Natural killer cell (primary cell): ENCODE results near the gene KLK2. TPM values are rescaled to one million over a fixed set of nuclear protein-coding genes. Genes with fewer than 3 reads are reported as not detected.

Experiments
- ATAC-seq, 3 donors: fragments of 150-1000 bp in 2 of 3; fragments of 200-7000 bp in 1 of 3; cut with Tn5 transposase; 1 replicate in 1 of 3; 2 replicates in 2 of 3; pipeline ENCODE4 v1.10.0; 2021; ENCODE audit warnings: mild to moderate bottlenecking in 2 of 3, moderate library complexity in 2 of 3
- DNase-seq, 2 donors: peaks; one replicate each; pipeline versions ENCODE4 v3.0.0 to v3.0.0-alpha.2; 2013 to 2021; ENCODE audit warnings: mixed read lengths in 1 of 2
- H3K27ac ChIP-seq: one replicate; pipeline ENCODE4 v1.5.1; 2013; ENCODE audit warnings: mild to moderate bottlenecking, low read length
- H3K27me3 ChIP-seq: one replicate; pipeline ENCODE4 v1.6.1; 2013; ENCODE audit warnings: low read length; ENCODE audit not compliant: control insufficient read depth, insufficient read depth
- H3K36me3 ChIP-seq: one replicate; pipeline ENCODE4 v1.6.1; 2013; ENCODE audit warnings: low read length; ENCODE audit not compliant: control insufficient read depth, insufficient read depth
- H3K4me1 ChIP-seq: one replicate; pipeline ENCODE4 v1.6.1; 2013; ENCODE audit warnings: low read length; ENCODE audit not compliant: control insufficient read depth, insufficient read depth
- H3K4me3 ChIP-seq: one replicate; pipeline ENCODE4 v1.5.1; 2013; ENCODE audit warnings: low read length
- H3K9me3 ChIP-seq: one replicate; pipeline ENCODE4 v1.6.1; 2013; ENCODE audit warnings: low read length; ENCODE audit not compliant: control insufficient read depth, insufficient read depth
- H3K27ac Mint-ChIP-seq, 2 donors: one replicate each; pipeline ENCODE4 v1.8.0; 2022; ENCODE audit warnings: mild to moderate bottlenecking in 2 of 2, mixed read lengths in 2 of 2, moderate library complexity in 1 of 2
- H3K27me3 Mint-ChIP-seq, 2 donors: one replicate each; pipeline ENCODE4 v1.8.0; 2022; ENCODE audit warnings: low read depth in 2 of 2, mixed read lengths in 2 of 2
- H3K36me3 Mint-ChIP-seq: one replicate; pipeline ENCODE4 v1.8.0; 2022; ENCODE audit warnings: mixed read lengths
- H3K4me1 Mint-ChIP-seq, 2 donors: one replicate each; pipeline ENCODE4 v1.8.0; 2022; ENCODE audit warnings: mixed read lengths in 2 of 2
- H3K4me3 Mint-ChIP-seq: one replicate; pipeline ENCODE4 v1.8.0; 2022; ENCODE audit warnings: mild to moderate bottlenecking, moderate library complexity, mixed read lengths
- H3K9me3 Mint-ChIP-seq, 2 donors: one replicate each; pipeline ENCODE4 v1.8.0; 2022; ENCODE audit warnings: mixed read lengths in 2 of 2
- CTCF ChIP-seq: fragments of 200-600 bp; IDR thresholded peaks from one replicate; pipeline ENCODE4 v1.8.0; 2022; ENCODE audit warnings: antibody characterized with exemption
- WGBS: methylation state at CpG from one replicate; pipeline ENCODE4 v1.1.7; 2013; ENCODE audit warnings: missing lambda C conversion rate; ENCODE audit not compliant: insufficient coverage; 5-methylcytosine and 5-hydroxymethylcytosine counted together
- intact Hi-C: fragments of 100-400 bp; cut with micrococcal nuclease; formaldehyde crosslinking; loops from one replicate; pipeline ENCODE4 v1.14.2; 2022
- total RNA-seq, 4 donors: library from RNA; stranded (reverse); fragments of 120-200 nt in 1 of 4; gene quantifications; one replicate each; pipeline versions ENCODE4 v1.2.3 to v1.2.4, GENCODE V29; 2013 to 2022

The KLK2 gene
- total RNA-seq, 3 donors from 2014 or later (not counting 1 experiment from before 2014, with no cell fraction given) = not detected

- Mint-ChIP-seq H3K4me1 (no peaks in the 10 kb centered on the region), H3K4me3 (no peak overlapping the region), H3K36me3 (no peaks in the 10 kb centered on the region), H3K27me3 (peaks cover 17 to 54% of the 10 kb centered on the region in 2 donors), H3K9me3 (no peaks in the 10 kb centered on the region), H3K27ac (no peak overlapping the region)
- Histone ChIP-seq H3K27me3 (no peaks in the 10 kb centered on the region), H3K4me3 (no peak overlapping the region), H3K4me1 (no peaks in the 10 kb centered on the region), H3K27ac (no peak overlapping the region), H3K36me3 (no peaks in the 10 kb centered on the region), H3K9me3 (no peaks in the 10 kb centered on the region)
- no peak for DNase-seq
- 66% methylated on average over 25 of the region's 26 CpGs for WGBS
- TF ChIP-seq CTCF = no peak
- no peak for ATAC-seq
- intact Hi-C loops = no loop called here
Measured at GRCh38 chr19:50870417-50871089, 2.7 kb upstream of the KLK2 start.

- H3K36me3 ChIP-seq = no peaks in the 10 kb centered on the region
- H3K9me3 ChIP-seq = no peaks in the 10 kb centered on the region
- Mint-ChIP-seq H3K36me3 (no peaks in the 10 kb centered on the region), H3K27ac (no peak overlapping the region), H3K4me1 (no peaks in the 10 kb centered on the region), H3K27me3 (peaks cover 15 to 22% of the 10 kb centered on the region in 2 donors), H3K9me3 (no peaks in the 10 kb centered on the region), H3K4me3 (no peak overlapping the region)
- H3K27me3 ChIP-seq = peaks cover 3% of the 10 kb centered on the region
- H3K4me1 ChIP-seq = no peaks in the 10 kb centered on the region
- DNase-seq (no peak), ATAC-seq (no peak)
- H3K4me3 ChIP-seq = no peak overlapping the region
- 73% methylated on average over 5 of the region's 5 CpGs for WGBS
- intact Hi-C loops = no loop called here
- H3K27ac ChIP-seq = no peak overlapping the region
- no peak for TF ChIP-seq CTCF
Measured at GRCh38 chr19:50874211-50874610, 972 bp downstream of the KLK2 start.

GRCh38 chr19:50875795-50876422 lies 2.7 kb downstream of the KLK2 start:
- WGBS = 33% methylated on average over 8 of the region's 9 CpGs
- no peak overlapping the region for H3K4me3 Mint-ChIP-seq

More at GRCh38 chr19:50875795-50876422, 2.7 kb downstream of the KLK2 start:
- DNase-seq (no peak), ATAC-seq (no peak)
- Histone ChIP-seq H3K9me3 (no peaks in the 10 kb centered on the region), H3K4me1 (no peaks in the 10 kb centered on the region), H3K27me3 (peaks cover 3% of the 10 kb centered on the region), H3K27ac (no peak overlapping the region), H3K4me3 (no peak overlapping the region), H3K36me3 (no peaks in the 10 kb centered on the region)
- Mint-ChIP-seq H3K36me3 (no peaks in the 10 kb centered on the region), H3K27me3 (peaks cover 18 to 20% of the 10 kb centered on the region in 2 donors), H3K4me1 (no peaks in the 10 kb centered on the region), H3K9me3 (no peaks in the 10 kb centered on the region), H3K27ac (no peak overlapping the region)
- TF ChIP-seq CTCF = no peak
- intact Hi-C loops = no loop called here
